GM12892 (cell line): ENCODE results near the gene DLGAP5.

Experiments
- POLR2A ChIP-seq: IDR thresholded peaks from 2 replicates; pipeline ENCODE4 v1.6.1; 2011; ENCODE audit warnings: low read depth, low read length, control low read depth
- POLR2AphosphoS5 ChIP-seq: IDR thresholded peaks from 2 replicates; pipeline ENCODE4 v1.6.1; 2011; ENCODE audit warnings: low read depth, low read length, control low read depth
- TAF1 ChIP-seq: IDR thresholded peaks from 2 replicates; pipeline ENCODE4 v1.6.1; 2011; ENCODE audit warnings: low read depth, mild to moderate bottlenecking, control low read depth, low read length, borderline replicate concordance

GRCh38 chr14:55127460-55127951 lies 63.9 kb downstream of the DLGAP5 start:
- TF ChIP-seq POLR2A (no peak), TAF1 (no peak), POLR2AphosphoS5 (no peak)
